Prostate gland (tissue), 2 donors: ENCODE measurements around the gene RIMBP3B.
"Not testable (repeated sequence)": the region's sequence is repeated elsewhere in the genome, so short reads cannot be mapped to it uniquely, and the experiment has no call there.

ENCODE experiments used
- POLR2AphosphoS5 ChIP-seq: sonication (generic); formaldehyde crosslinking; IDR thresholded peaks from one replicate; pipeline ENCODE4 v1.6.1; 2017; ENCODE audit warnings: antibody characterized with exemption
- TF ChIP-seq, protein P1 (sequence below), 4 experiments: fragments of 200-600 bp in 2 of 4; fragments of 450-650 bp in 2 of 4; sonication (generic) in 2 of 4; IDR thresholded peaks; 1 replicate in 3 of 4; 2 replicates in 1 of 4; pipeline ENCODE4 v1.5.1; 2016 to 2019; ENCODE audit warnings: antibody characterized with exemption in 4 of 4, mild to moderate bottlenecking in 2 of 4, moderate library complexity in 2 of 4

DNA sequence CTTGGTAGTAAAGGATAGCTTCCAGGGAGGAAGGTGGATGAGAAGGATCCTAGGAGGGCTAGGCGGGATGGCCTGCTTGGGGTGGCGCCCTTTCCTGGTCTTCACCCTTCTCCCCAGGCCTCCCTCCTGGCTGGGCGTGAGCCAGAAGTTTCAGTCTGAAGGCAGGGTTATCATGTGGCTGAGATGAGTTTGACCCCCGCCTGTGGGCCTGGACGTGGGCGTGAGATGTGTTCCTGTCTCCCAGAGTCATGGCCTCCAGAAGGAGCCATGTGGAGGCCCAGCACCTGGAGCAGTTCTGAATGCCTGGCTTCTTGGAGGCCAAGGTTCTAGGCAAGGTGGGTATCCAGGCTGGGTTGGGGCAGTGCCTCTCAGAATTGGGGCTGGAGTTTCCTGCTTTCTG is 54.5 kb downstream of the RIMBP3B start:
- TF ChIP-seq, protein P1, sequence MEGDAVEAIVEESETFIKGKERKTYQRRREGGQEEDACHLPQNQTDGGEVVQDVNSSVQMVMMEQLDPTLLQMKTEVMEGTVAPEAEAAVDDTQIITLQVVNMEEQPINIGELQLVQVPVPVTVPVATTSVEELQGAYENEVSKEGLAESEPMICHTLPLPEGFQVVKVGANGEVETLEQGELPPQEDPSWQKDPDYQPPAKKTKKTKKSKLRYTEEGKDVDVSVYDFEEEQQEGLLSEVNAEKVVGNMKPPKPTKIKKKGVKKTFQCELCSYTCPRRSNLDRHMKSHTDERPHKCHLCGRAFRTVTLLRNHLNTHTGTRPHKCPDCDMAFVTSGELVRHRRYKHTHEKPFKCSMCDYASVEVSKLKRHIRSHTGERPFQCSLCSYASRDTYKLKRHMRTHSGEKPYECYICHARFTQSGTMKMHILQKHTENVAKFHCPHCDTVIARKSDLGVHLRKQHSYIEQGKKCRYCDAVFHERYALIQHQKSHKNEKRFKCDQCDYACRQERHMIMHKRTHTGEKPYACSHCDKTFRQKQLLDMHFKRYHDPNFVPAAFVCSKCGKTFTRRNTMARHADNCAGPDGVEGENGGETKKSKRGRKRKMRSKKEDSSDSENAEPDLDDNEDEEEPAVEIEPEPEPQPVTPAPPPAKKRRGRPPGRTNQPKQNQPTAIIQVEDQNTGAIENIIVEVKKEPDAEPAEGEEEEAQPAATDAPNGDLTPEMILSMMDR (IDR thresholded peaks at IDR 0.05) = not testable (repeated sequence)
- not testable (repeated sequence) for TF ChIP-seq POLR2AphosphoS5
